Measurements from ENCODE around the gene LRRC23. TPM values are rescaled to one million over a fixed set of nuclear protein-coding genes. Genes with fewer than 3 reads are reported as not detected.
"Not testable (repeated sequence)": the region's sequence is repeated elsewhere in the genome, so short reads cannot be mapped to it uniquely, and the experiment has no call there.

The LRRC23 gene
- total RNA-seq, 1 donor, result 7.6 TPM

DNA sequence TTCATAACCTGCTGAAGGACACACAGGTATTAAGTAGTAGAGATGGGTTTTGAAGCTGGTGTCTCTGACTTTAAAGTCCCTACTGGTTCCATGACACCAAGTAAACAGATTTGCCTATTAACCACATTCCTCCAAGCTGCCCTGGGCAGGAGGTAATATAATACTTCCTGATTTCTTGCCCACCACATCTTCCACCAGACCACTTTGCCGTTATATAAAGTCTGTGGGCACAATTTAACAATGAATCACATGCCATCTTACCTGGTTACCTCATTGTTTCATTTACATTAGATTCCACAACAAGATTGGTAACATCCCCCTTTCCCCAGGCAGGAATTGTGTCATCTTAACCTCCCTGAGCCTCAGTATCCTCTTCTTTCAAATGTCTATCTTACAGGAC is 900 bp upstream of the LRRC23 start:
- Histone ChIP-seq H3K79me2 (ENCODE audit: insufficient read depth, low read length) (no peaks in the 10 kb centered on the region), H3K36me3 (ENCODE audit: insufficient read depth, low read length) (no peaks in the 10 kb centered on the region), H3K4me3 (ENCODE audit: insufficient read depth, low read length) (no peak overlapping the region), H3K27me3 (ENCODE audit: insufficient read depth, low read length) (no peaks in the 10 kb centered on the region), H3K27ac (ENCODE audit: low read depth, low read length) (no peak overlapping the region), H3K4me1 (ENCODE audit: insufficient read depth, low read length) (peaks cover 10% of the 10 kb centered on the region), H2AFZ (ENCODE audit: low read length) (peak overlapping the region; percentile 100), H3K4me2 (ENCODE audit: insufficient read depth, low read length) (no peak overlapping the region), H4K20me1 (ENCODE audit: insufficient read depth, low read length) (no peaks in the 10 kb centered on the region), H3K9me3 (ENCODE audit: low read depth, low read length) (no peaks in the 10 kb centered on the region)
- no peak for DNase-seq (ENCODE audit: insufficient read length, low spot score, missing footprints)
- TF ChIP-seq, protein P1, sequence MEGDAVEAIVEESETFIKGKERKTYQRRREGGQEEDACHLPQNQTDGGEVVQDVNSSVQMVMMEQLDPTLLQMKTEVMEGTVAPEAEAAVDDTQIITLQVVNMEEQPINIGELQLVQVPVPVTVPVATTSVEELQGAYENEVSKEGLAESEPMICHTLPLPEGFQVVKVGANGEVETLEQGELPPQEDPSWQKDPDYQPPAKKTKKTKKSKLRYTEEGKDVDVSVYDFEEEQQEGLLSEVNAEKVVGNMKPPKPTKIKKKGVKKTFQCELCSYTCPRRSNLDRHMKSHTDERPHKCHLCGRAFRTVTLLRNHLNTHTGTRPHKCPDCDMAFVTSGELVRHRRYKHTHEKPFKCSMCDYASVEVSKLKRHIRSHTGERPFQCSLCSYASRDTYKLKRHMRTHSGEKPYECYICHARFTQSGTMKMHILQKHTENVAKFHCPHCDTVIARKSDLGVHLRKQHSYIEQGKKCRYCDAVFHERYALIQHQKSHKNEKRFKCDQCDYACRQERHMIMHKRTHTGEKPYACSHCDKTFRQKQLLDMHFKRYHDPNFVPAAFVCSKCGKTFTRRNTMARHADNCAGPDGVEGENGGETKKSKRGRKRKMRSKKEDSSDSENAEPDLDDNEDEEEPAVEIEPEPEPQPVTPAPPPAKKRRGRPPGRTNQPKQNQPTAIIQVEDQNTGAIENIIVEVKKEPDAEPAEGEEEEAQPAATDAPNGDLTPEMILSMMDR (IDR thresholded peaks at IDR 0.05; ENCODE audit: extremely low read depth, low read depth, low read length), result no peak

DNA sequence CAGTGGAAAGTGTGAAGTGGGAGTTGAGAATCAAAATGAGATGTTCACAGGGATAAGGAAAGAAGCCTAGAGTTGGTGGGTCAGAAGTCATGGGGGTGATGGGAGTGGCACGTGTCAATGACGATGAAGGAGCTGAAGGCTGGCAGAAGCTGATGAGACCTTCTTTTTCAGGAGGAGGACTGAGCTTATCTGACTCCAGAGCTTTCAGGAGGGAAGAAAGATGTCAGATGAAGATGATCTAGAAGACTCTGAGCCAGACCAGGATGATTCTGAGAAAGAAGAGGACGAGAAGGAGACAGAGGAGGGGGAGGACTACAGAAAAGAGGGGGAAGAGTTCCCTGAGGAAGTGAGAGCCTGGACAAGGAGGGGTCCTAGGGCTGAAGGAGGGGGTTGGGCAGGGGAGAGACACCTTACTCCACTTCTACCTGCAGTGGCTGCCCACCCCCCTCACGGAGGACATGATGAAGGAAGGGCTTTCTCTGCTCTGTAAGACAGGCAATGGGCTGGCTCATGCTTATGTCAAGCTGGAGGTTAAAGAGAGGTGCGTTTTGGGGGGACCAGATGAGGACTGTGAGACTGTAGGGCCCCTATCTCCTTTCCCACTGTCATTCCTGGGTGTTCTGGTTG is 905 bp downstream of the LRRC23 start:
- Histone ChIP-seq H3K27ac (ENCODE audit: low read depth, low read length) (peak overlapping the region; percentile 87), H3K4me1 (ENCODE audit: insufficient read depth, low read length) (peaks cover 10% of the 10 kb centered on the region), H3K36me3 (ENCODE audit: insufficient read depth, low read length) (no peaks in the 10 kb centered on the region), H3K4me2 (ENCODE audit: insufficient read depth, low read length) (peak overlapping the region; percentile 100), H3K9me3 (ENCODE audit: low read depth, low read length) (no peaks in the 10 kb centered on the region), H3K79me2 (ENCODE audit: insufficient read depth, low read length) (no peaks in the 10 kb centered on the region), H2AFZ (ENCODE audit: low read length) (peak overlapping the region; percentile 100), H3K27me3 (ENCODE audit: insufficient read depth, low read length) (no peaks in the 10 kb centered on the region), H3K4me3 (ENCODE audit: insufficient read depth, low read length) (peak overlapping the region; percentile 99), H4K20me1 (ENCODE audit: insufficient read depth, low read length) (no peaks in the 10 kb centered on the region)
- no peak for DNase-seq (ENCODE audit: insufficient read length, low spot score, missing footprints)
- TF ChIP-seq, protein P1 (IDR thresholded peaks at IDR 0.05; ENCODE audit: extremely low read depth, low read depth, low read length), result no peak

DNA sequence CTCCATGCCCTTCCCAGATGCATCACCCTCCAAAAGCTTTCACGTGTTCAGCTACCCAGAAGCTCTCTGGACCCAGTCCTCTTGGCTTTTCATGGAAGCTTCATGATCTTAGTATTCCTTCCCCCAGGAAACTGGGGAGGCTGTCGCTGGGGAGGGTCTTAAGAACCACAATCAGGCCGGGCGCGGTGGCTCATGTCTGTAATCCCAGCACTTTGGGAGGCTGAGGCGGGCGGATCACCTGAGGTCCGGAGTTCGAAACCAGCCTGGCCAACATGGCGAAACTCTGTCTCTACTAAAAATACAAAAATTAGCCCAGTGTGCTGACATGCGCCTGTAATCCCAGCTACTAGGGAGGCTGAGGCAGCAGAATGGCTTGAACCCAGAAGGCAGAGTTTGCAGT is 3.5 kb downstream of the LRRC23 start:
- not testable (repeated sequence) for H3K4me1 ChIP-seq (ENCODE audit: insufficient read depth, low read length); H3K36me3 ChIP-seq (ENCODE audit: insufficient read depth, low read length); H3K79me2 ChIP-seq (ENCODE audit: insufficient read depth, low read length); H3K4me2 ChIP-seq (ENCODE audit: insufficient read depth, low read length); H3K27ac ChIP-seq (ENCODE audit: low read depth, low read length); DNase-seq (ENCODE audit: insufficient read length, low spot score, missing footprints); H3K9me3 ChIP-seq (ENCODE audit: low read depth, low read length); H3K27me3 ChIP-seq (ENCODE audit: insufficient read depth, low read length); H2AFZ ChIP-seq (ENCODE audit: low read length); H4K20me1 ChIP-seq (ENCODE audit: insufficient read depth, low read length); H3K4me3 ChIP-seq (ENCODE audit: insufficient read depth, low read length)

DNA sequence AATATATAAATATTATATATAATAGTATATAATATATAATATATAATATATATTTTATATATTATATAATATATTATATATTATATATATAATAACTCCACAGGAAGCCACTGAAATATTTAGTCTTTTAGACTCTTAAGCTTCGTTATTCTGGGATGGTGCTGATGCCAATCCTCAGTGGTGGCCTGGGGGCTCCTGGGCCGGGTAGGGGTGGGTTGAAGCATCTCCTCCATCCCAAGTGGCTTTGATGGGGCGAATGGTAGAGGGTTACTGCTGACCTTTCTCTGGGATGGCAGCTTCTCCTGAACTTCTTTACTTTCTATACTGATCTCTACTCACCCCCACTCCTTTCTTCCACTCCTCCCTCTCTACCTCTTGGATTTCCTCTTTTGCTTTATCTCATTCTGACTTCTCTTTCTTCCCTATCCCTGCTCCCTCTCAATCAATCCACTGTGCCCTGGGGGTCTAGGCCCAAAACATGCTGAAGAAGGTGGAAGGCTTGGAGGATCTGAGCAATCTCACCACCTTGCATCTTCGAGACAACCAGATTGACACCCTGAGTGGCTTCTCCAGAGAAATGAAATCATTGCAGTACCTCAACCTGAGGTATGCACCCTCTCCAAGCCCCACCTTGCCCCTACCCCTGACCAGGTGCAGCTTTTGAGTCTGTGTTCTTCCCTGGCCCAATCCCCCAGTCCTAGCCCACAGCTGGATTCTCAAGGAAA is 5.0 kb downstream of the LRRC23 start:
- Histone ChIP-seq H2AFZ (ENCODE audit: low read length) (no peak overlapping the region), H3K4me3 (ENCODE audit: insufficient read depth, low read length) (no peak overlapping the region), H3K27me3 (ENCODE audit: insufficient read depth, low read length) (no peaks in the 10 kb centered on the region), H3K36me3 (ENCODE audit: insufficient read depth, low read length) (no peaks in the 10 kb centered on the region), H3K4me1 (ENCODE audit: insufficient read depth, low read length) (peaks cover 12% of the 10 kb centered on the region), H4K20me1 (ENCODE audit: insufficient read depth, low read length) (no peaks in the 10 kb centered on the region), H3K79me2 (ENCODE audit: insufficient read depth, low read length) (peaks cover 2% of the 10 kb centered on the region), H3K4me2 (ENCODE audit: insufficient read depth, low read length) (no peak overlapping the region), H3K9me3 (ENCODE audit: low read depth, low read length) (no peaks in the 10 kb centered on the region), H3K27ac (ENCODE audit: low read depth, low read length) (no peak overlapping the region)
- DNase-seq (ENCODE audit: insufficient read length, low spot score, missing footprints), result peak; percentile 56
- TF ChIP-seq, protein P1 (IDR thresholded peaks at IDR 0.05; ENCODE audit: extremely low read depth, low read depth, low read length), result no peak
